Epithelial cell of esophagus (primary cell): ENCODE data around the gene SMPD3.

Experiments
- DNase-seq: peaks from one replicate; pipeline ENCODE4 v3.0.0; 2010; ENCODE audit warnings: low read depth
- H3K4me3 ChIP-seq: 2 replicates; pipeline ENCODE4 v1.5.1; 2011; ENCODE audit warnings: mild to moderate bottlenecking, low read length, control low read depth
- TF ChIP-seq, protein P1 (sequence below): IDR thresholded peaks from 2 replicates; pipeline ENCODE4 v1.5.1; 2011; ENCODE audit warnings: low read depth, mild to moderate bottlenecking, low read length, control low read depth, inconsistent platforms; ENCODE audit not compliant: insufficient read depth; ENCODE audit errors: missing control alignments

SMPD3 gene

DNA sequence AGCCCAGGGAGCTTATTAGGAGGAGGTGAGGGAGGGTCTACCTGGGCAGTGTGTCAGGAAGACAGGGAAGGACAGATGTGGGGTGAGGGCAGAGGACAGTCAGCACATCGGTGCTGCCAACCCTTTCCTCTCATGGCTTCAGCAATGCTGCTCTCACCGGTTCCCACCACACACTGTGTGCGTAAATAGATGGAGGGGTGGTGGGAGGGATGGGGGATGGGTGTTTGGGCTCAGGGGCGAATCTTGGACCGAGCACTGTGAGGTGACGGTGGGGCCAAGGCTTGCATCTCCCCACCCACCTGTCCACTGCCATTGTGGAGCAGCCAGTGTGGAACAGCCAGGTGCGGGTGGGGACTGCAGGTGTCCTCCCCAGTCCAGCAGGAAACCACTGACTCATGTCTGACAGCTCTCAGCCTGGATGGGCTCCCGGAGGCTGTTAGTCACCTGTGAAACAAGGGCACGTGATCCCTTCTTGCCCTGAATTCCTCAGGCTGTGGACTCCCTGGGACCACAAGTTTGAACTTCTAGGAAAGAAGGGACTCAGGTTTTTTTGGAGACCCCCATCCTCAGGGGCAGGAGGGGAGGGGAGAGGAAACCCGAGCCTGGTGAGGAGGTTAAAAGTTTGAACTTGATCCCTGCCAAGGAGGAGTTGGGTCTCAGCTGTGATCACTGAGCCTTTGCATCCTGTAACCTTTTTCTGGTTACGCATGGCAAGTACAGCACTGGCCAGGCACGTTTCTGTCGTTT is 42.7 kb upstream of the SMPD3 start:
- TF ChIP-seq, protein P1, sequence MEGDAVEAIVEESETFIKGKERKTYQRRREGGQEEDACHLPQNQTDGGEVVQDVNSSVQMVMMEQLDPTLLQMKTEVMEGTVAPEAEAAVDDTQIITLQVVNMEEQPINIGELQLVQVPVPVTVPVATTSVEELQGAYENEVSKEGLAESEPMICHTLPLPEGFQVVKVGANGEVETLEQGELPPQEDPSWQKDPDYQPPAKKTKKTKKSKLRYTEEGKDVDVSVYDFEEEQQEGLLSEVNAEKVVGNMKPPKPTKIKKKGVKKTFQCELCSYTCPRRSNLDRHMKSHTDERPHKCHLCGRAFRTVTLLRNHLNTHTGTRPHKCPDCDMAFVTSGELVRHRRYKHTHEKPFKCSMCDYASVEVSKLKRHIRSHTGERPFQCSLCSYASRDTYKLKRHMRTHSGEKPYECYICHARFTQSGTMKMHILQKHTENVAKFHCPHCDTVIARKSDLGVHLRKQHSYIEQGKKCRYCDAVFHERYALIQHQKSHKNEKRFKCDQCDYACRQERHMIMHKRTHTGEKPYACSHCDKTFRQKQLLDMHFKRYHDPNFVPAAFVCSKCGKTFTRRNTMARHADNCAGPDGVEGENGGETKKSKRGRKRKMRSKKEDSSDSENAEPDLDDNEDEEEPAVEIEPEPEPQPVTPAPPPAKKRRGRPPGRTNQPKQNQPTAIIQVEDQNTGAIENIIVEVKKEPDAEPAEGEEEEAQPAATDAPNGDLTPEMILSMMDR = no peak
- DNase-seq = peak; percentile 96
- no peak overlapping the region for H3K4me3 ChIP-seq

DNA sequence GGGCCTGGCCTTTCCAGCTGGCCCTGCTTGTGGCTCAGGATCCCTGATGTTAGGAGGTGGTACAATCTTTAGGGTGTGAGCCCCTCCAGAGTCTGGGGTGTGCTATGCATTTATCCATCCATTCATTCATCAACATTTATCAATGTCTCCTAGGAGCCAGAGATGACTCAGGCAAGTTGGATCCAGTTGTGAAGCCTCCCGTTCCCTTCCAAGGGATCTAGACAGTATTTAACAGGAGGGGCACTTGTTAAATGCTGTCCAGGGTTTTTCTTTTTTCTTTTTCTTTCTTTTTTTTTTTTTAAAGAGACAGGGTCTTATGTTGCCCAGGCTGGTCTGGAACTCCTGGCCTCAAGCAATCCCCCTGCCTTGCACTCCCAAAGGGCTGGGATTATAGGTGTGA is 42.0 kb upstream of the SMPD3 start:
- no peak for DNase-seq
- TF ChIP-seq, protein P1 = no peak
- H3K4me3 ChIP-seq = no peak overlapping the region

DNA sequence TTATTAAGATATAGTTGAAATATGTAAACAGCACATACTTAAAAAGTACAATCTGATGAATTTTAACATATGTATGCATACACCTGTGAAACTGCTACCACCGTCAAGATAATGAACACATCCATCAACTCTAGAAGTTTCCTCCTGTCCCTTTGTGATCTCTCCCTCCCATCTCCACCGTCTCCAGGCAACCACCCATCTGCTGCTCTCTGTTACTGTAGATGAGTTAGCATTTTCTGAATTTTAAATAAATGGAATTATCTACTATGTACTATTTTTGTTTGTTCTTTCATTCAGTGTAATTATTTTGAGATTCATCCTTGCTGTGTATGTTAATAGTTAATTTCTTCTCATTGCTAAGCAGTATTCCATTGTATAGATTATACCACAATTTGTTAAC is 40.2 kb upstream of the SMPD3 start:
- no peak for DNase-seq
- H3K4me3 ChIP-seq = no peak overlapping the region
- TF ChIP-seq, protein P1 = no peak

DNA sequence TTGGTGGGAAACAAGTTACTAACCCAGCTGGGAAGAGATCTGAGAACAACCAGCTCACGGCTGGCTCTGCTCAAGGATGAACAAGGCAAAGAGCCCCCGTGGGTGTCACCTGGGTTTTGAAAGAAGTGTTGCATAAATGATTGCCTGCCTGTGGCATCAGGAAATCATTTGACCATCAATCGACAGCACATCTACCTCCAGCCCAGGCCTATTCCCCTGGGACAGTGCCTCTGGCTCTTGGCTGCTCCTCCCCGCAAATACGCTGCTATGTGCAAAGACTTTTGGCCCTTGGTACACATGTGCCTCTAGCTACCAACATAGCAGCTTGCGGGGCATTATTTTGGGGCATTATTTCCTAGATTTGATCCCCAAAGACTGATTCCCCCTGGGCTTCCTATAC is 39.4 kb upstream of the SMPD3 start:
- H3K4me3 ChIP-seq = no peak overlapping the region
- TF ChIP-seq, protein P1 = no peak
- DNase-seq = no peak

DNA sequence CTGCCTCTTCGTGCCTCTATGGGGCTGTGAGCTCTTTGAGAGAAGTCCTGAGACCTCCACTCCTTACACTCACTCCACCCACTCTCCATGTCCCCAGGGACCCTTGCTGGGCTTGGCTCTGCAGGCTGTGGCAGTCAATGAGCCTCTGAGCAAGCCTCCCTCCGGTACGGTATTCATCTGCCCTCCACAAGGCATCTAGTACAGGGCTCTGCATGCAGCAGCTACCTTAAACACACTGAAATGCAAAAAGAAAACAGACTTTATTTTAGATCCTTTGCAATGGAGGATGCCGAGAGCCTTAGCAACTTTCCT is 38.9 kb upstream of the SMPD3 start:
- H3K4me3 ChIP-seq = no peak overlapping the region
- no peak for DNase-seq
- TF ChIP-seq, protein P1 = no peak

DNA sequence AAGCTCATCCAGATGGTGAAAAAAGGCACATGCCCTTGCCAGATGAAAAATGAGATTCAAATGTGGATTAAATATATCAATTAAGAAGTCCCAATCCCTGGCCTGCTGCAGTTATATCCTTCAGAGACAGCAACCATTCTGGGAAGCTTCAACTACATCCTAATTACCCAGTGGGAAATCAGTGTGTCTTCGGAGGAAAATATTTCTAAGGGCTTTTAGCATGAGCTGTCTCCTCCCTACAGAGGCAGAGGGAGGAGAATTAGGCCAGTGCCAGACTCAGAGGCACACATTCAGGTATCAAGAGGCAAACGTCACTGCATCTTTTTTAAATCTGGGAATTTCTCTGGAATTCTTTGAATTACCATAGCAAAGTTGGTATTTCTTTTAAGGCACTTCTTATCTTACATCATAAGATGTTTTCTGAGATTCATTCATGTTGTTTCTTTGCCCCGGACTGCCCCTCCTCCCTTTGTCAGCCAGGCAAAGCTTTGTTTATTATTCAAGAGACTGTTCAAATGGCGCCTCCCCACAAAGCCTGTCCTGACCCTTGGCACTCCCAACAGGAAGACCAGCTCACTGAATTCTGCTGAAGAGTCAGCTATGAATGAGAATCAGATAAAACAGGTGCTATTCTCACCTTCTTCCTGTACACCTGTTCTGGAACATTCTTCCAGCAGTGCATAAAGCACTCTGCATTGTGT is 38.3 kb upstream of the SMPD3 start:
- TF ChIP-seq, protein P1 = no peak
- DNase-seq = no peak
- no peak overlapping the region for H3K4me3 ChIP-seq

DNA sequence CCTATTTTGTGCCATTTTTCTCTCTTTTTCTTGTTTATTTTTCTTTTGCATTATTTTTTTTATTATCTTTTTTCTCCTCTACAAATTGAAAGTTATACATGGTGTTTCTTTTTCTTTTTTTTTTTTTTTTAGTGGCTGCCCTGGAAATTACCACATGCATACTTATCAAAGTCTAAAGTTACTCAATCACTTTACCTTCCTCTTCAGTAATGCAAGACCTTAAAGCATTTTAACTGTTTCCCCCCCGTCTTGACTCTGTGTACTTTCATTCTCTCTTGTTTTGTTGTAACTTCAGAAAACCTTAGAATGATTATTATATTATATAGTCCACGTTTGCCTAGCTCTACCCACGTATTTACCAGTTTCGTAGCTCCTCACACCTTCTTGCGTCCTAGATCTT is 33.3 kb upstream of the SMPD3 start:
- TF ChIP-seq, protein P1 = no peak

More for the DNA sequence above, 33.3 kb upstream of the SMPD3 start:
- DNase-seq = no peak
- H3K4me3 ChIP-seq = no peak overlapping the region
